ENCODE data around the gene JSRP1. TPM values are rescaled to one million over a fixed set of nuclear protein-coding genes. Genes with fewer than 3 reads are reported as not detected.

JSRP1 gene
- total RNA-seq, 2 experiments from 2014 or later: 0.56 to 1.2 TPM

Small RNA genes lying within 50 kb of the gene (microRNA-seq; reads per million reads assigned to microRNA genes)
- gene MIR1227 (ENCODE audit: borderline microRNAs expressed, borderline number of aligned reads, borderline replicate concordance): 5.5 reads per million, percentile 18 among the genes with 10 or more reads in this experiment
- gene MIR4321 (ENCODE audit: borderline microRNAs expressed, borderline number of aligned reads, borderline replicate concordance): not detected

Other genes with a start within 250 kb of the JSRP1 start
- gene BTBD2, start 240.7 kb downstream of the JSRP1 start, total RNA-seq: 10 to 100 TPM; 37.3 to 42.9 TPM
- gene MKNK2, start 205.2 kb downstream of the JSRP1 start, total RNA-seq: 100 to 1,000 TPM; 143 to 157 TPM
- 100 to 1,000 TPM; 117 to 122 TPM for gene MOB3A, start 160.1 kb downstream of the JSRP1 start, total RNA-seq
- 10 to 100 TPM; 14.2 to 16.4 TPM for gene IZUMO4, start 159.5 kb downstream of the JSRP1 start, total RNA-seq
- gene AP3D1, start 104.9 kb downstream of the JSRP1 start, total RNA-seq: 10 to 100 TPM; 84.6 to 89.1 TPM
- 10 to 100 TPM; 50.2 to 53.7 TPM for gene DOT1L, start 92.5 kb downstream of the JSRP1 start, total RNA-seq
- 10 to 100 TPM; 60.8 to 64.0 TPM for gene PLEKHJ1, start 20.1 kb downstream of the JSRP1 start, total RNA-seq
- 100 to 1,000 TPM; 123 to 134 TPM for gene SF3A2, start 19.6 kb downstream of the JSRP1 start, total RNA-seq
- gene AMH, start 7.1 kb downstream of the JSRP1 start, total RNA-seq: 1 to 10 TPM; 2.8 to 3.4 TPM
- gene PEAK3, start 25.8 kb upstream of the JSRP1 start, total RNA-seq: not detected
- under 1 TPM in 1 of 2 experiments, not detected in 1; 0.10 TPM for gene LINGO3, start 51.7 kb upstream of the JSRP1 start, total RNA-seq
- 100 to 1,000 TPM; 137 to 144 TPM for gene LSM7, start 72.2 kb upstream of the JSRP1 start, total RNA-seq
- 10 to 100 TPM; 43.8 TPM for gene SPPL2B, start 72.3 kb upstream of the JSRP1 start, total RNA-seq
- not detected for gene TMPRSS9, start 103.8 kb upstream of the JSRP1 start, total RNA-seq
- 10 to 100 TPM; 69.0 to 72.0 TPM for gene TIMM13, start 171.2 kb upstream of the JSRP1 start, total RNA-seq
- gene LMNB2, start 200.5 kb upstream of the JSRP1 start, total RNA-seq: 100 to 1,000 TPM; 100 to 104 TPM
- 10 to 100 TPM; 34.5 to 38.1 TPM for gene GADD45B, start 219.7 kb upstream of the JSRP1 start, total RNA-seq